SJSA1 (cell line): Measurements from ENCODE around the gene GNA12. TPM values are rescaled to one million over a fixed set of nuclear protein-coding genes. Genes with fewer than 3 reads are reported as not detected.

ENCODE experiments used
- DNase-seq, 2 experiments: peaks; one replicate each; pipeline ENCODE4 v3.0.0-alpha.2; 2015 to 2020; ENCODE audit warnings: low spot score in 2 of 2, low read depth in 1 of 2
- H3K27ac ChIP-seq: fragments of 250-450 bp; sonication (Bioruptor Pico); 2 replicates; pipeline ENCODE4 v1.5.1; 2020; ENCODE audit warnings: mild to moderate bottlenecking, moderate library complexity
- H3K27me3 ChIP-seq: fragments of 250-450 bp; sonication (Bioruptor Pico); replicated peaks from 2 replicates; pipeline ENCODE4 v1.5.1; 2020; ENCODE audit warnings: mild to moderate bottlenecking, moderate library complexity
- H3K36me3 ChIP-seq: fragments of 250-450 bp; sonication (Bioruptor Pico); 2 replicates; pipeline ENCODE4 v1.5.1; 2020; ENCODE audit warnings: mild to moderate bottlenecking
- H3K4me1 ChIP-seq: fragments of 250-450 bp; sonication (Bioruptor Pico); replicated peaks from 2 replicates; pipeline ENCODE4 v1.6.1; 2021; ENCODE audit warnings: mild to moderate bottlenecking
- H3K4me3 ChIP-seq: fragments of 250-450 bp; sonication (Bioruptor Pico); 2 replicates; pipeline ENCODE4 v1.5.1; 2020; ENCODE audit warnings: mild to moderate bottlenecking
- H3K9me3 ChIP-seq: fragments of 250-450 bp; sonication (Bioruptor Pico); replicated peaks from 2 replicates; pipeline ENCODE4 v1.5.1; 2020; ENCODE audit warnings: mild to moderate bottlenecking
- total RNA-seq: library from RNA; depleted of rRNA; stranded (reverse); fragments of >200 nt; shearing (Covaris generic); gene quantifications from 2 replicates; pipeline ENCODE4 v1.2.3, GENCODE V29; 2014

Gene GNA12
- total RNA-seq, 1 experiment from 2014 or later: 31.2 TPM

DNA sequence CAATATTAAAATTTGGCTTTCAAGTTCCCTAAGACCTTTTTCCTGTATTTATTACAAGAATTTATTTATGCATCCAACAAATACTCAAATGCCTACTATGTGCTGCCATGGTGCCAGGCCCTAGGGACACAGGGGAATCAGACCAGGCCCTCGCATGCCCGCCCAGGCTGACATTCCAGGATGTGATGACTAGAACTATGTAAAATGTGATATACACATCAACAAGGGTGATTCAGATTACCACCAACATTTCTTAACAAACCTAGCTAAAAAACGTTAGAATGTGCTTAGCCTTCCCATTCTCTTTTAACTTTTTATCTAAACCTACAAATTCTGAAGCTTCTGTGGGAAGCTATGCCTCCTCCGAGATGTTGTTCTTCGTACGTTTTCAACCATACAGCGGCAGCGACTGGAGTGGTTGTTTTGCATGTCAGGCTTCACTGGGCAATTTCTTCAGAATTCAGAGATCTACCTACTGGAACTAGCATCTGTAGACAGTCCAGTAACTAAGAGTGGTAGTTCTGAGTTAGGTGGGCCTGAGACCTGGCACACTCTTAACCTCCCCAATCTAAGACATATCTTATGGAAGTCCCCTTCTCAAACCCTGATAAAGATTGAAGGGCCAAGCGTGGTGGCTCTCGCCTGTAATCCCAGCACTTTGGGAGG is 22.1 kb downstream of the GNA12 start:
- no peaks in the 10 kb centered on the region for H3K27me3 ChIP-seq
- H3K36me3 ChIP-seq: no peaks in the 10 kb centered on the region; the same call in 1 of the 2 replicates
- no peak overlapping the region for H3K4me3 ChIP-seq
- DNase-seq: peak; percentile 90 to 96
- H3K27ac ChIP-seq: peak overlapping the region; percentile 99
- H3K4me1 ChIP-seq: peaks cover 70% of the 10 kb centered on the region
- no peaks in the 10 kb centered on the region for H3K9me3 ChIP-seq

DNA sequence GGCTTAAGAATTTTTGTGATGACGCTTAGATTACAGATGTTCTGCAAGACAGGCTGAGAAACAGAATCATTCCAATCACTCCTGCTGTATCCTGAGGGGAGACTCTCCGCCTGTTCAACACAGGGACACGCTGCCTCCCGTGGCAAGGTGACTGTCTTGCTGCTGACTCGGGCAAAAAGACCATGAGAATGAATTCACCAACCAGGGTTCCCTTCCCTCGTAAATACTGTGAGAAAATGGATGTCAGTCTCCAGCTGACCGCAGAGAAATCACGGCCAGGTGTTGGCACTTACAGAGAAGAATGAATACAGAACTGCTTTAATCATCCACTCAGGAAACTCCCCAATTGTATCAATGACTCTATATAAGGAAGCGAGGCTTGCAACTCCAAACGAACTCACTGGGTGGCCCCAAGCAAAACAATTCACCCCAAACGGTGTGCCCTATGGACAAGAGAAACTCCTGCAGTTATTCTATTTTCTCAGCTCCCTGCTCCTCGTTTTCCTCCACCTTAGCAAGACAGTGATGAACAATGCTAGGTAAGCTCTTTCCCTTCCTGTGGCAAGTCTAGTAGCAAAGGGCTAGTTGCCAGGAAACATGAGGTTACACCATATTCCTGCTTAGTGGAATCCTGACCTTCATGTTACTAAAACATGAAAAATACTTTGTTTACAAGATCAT is 22.8 kb downstream of the GNA12 start:
- no peaks in the 10 kb centered on the region for H3K27me3 ChIP-seq
- H3K4me1 ChIP-seq: peaks cover 74% of the 10 kb centered on the region
- no peak overlapping the region for H3K4me3 ChIP-seq
- no peaks in the 10 kb centered on the region for H3K36me3 ChIP-seq
- peak; percentile 94 to 98 for DNase-seq
- H3K9me3 ChIP-seq: no peaks in the 10 kb centered on the region
- peak overlapping the region; percentile 99 for H3K27ac ChIP-seq

DNA sequence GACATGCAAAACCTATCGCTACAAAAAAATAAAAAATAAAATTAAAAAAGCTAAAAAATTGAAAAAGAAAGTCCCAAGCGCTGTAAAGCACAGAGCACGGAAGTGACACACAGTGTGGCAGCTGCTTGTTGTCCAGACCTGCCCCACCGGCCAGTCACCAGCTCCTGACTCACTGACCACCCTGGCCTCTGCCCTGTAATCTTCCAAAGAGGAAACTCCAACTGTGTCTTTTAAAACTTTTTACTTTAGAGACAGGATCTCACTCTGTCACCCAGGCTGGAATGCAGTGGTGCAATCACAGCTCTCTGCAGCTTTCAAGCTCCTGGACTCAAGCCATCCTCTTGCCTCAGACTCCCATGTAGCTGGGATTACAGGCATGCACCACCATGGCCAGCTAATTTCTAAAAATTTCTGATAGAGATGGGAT is 23.6 kb downstream of the GNA12 start:
- Histone ChIP-seq H3K27me3 (no peaks in the 10 kb centered on the region), H3K4me1 (peaks cover 82% of the 10 kb centered on the region), H3K9me3 (no peaks in the 10 kb centered on the region), H3K27ac (peak overlapping the region; percentile 99), H3K36me3 (no peaks in the 10 kb centered on the region), H3K4me3 (no peak overlapping the region)
- DNase-seq: peak; percentile 93

DNA sequence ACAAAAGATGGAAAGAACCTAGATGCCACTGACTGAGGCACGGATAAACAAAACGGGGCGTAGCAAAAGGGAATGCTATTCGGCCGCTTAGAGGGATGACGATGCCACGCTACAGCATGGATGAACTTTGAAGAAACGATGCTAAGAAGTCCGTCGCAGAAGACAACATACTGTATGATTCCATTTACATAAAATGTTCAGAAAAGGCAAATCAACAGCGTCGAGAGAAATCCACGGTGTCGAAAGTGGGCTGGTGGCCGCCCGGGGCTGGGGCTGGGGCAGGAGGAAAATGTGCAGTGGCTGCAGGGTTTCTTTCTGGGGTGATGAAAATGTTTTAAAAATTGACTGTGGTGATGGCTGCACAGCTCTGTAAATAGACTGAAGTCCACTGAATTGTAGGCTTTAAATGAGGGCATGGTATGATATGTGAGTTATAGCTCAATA is 24.1 kb downstream of the GNA12 start:
- DNase-seq: no peak
- Histone ChIP-seq H3K27ac (peak overlapping the region; percentile 99), H3K27me3 (no peaks in the 10 kb centered on the region), H3K4me1 (peaks cover 83% of the 10 kb centered on the region), H3K9me3 (no peaks in the 10 kb centered on the region), H3K36me3 (no peaks in the 10 kb centered on the region), H3K4me3 (no peak overlapping the region)

DNA sequence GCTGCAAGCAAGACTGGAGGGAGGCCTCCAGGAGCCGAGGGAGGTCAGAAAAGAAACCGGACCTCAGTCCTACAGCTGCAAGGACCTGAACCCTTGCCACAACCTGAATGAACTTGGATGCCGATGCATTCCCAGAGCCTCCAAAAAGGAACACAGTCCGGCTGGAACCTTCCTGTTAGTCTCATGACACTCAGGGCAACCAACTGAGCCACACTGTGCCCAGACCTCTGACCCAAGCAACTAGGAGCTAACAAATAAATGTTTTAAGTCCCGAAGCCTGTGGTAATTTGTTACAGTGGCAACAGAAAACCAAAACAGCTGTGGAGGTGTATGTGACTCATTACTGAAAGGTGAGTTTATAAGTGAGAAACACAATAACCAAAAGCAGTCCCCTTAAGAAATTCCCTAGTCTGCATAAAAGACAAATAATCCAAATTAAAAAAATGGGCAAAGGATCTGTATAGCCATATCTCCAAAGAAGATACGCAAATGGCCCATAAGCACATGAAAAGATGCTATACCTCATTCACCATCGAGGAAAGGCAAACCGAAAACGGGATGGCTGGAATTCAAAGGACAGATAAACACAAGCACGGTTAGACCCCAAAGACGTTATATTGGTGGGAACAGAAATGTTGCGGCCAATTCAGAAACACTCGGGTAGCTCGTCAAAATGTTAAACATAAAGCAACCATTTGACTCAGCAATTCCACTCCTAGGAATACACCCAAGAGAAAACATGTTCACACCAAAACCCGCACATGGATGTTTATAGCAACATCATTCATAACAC is 24.8 kb downstream of the GNA12 start:
- no peaks in the 10 kb centered on the region for H3K36me3 ChIP-seq
- H3K9me3 ChIP-seq: no peaks in the 10 kb centered on the region
- H3K27me3 ChIP-seq: no peaks in the 10 kb centered on the region
- no peak overlapping the region for H3K4me3 ChIP-seq
- no peak for DNase-seq
- peaks cover 83% of the 10 kb centered on the region for H3K4me1 ChIP-seq
- peak overlapping the region; percentile 99 for H3K27ac ChIP-seq

DNA sequence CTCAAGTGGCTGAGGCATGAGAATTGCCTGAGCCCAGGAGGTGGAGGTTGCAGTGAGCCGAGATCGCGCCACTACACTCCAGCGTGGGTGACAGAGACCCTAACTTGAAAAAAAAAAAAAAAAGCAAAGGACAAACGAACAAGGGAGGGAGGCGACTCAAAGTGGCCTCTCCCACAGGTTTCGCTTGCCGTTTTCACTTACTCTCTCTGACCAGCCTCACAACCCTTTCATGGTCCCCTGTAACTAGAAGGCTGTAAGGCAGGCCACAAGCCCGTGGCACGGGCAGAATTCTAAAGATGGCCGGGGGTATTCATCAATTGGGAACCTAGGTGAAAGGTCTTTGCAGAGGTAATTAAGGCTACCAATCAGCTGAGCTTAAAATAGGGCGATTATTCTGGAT is 25.5 kb downstream of the GNA12 start:
- no peak for DNase-seq
- H3K36me3 ChIP-seq: peaks cover 6% of the 10 kb centered on the region; the same call in 1 of the 2 replicates
- no peak overlapping the region for H3K27ac ChIP-seq
- H3K4me3 ChIP-seq: no peak overlapping the region
- H3K4me1 ChIP-seq: peaks cover 83% of the 10 kb centered on the region
- H3K27me3 ChIP-seq: no peaks in the 10 kb centered on the region
- H3K9me3 ChIP-seq: no peaks in the 10 kb centered on the region

DNA sequence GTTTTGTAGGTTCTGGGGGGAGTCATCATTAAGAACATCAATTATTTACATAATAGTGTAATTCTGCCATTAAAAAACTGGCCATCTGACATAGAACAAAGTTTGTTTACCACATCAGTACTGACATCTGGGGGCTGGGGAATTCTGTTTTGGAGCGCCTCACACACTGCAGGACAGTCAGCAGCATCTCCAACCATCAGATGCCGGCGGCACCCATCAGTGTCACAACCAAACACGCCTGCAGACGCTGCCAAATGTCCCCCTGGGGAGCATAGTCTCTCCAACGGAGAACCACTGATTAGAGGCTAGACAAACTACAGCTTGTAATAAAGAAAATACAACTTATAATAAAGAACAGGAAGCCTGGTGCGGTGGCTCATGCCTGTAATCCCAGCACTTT is 26.0 kb downstream of the GNA12 start:
- H3K4me1 ChIP-seq: peaks cover 83% of the 10 kb centered on the region
- no peaks in the 10 kb centered on the region for H3K27me3 ChIP-seq
- H3K27ac ChIP-seq: no peak overlapping the region
- H3K4me3 ChIP-seq: no peak overlapping the region
- peaks cover 10% of the 10 kb centered on the region; the same call in 1 of the 2 replicates for H3K36me3 ChIP-seq
- no peak for DNase-seq
- H3K9me3 ChIP-seq: no peaks in the 10 kb centered on the region

DNA sequence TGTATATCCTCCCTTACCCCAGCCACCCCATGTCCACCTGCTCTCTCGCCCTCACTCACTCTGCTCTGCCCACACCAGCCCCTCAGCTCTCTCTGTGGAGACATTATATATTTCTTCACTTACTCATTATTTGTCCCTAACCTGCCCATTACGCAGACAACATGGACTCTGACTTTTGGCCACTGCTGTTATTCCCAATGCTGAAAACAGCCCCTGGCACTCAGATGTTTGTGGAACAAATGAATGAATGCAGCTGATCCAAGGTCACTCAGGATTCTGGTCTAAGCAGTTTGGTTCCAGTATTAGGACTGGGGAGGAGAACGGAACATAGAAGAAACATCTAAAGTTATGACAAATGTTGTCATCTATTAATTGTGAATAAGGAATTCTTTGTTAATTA is 26.7 kb downstream of the GNA12 start:
- Histone ChIP-seq H3K4me1 (peaks cover 83% of the 10 kb centered on the region), H3K9me3 (no peaks in the 10 kb centered on the region), H3K4me3 (no peak overlapping the region), H3K27me3 (no peaks in the 10 kb centered on the region), H3K27ac (no peak overlapping the region), H3K36me3 (peaks cover 10% of the 10 kb centered on the region; the same call in 1 of the 2 replicates)
- DNase-seq: no peak

DNA sequence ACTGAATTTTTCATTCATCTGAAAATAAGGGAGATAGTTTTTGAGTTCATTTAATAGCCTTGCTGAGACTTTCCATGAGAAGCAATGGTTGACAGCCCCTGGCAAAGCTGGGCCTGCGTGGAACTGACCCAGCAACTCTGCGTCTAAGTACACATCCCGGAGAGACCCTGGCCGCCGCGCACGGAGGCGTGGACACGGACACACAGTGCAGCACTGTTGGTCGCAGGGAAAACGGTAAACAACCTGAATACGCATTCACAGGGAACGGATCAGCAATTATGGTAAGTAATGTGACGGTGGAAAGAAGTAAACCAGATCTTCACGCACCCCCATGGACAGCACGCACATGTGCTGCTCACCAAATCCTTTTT is 28.2 kb downstream of the GNA12 start:
- H3K4me1 ChIP-seq: peaks cover 82% of the 10 kb centered on the region
- H3K4me3 ChIP-seq: no peak overlapping the region
- H3K27me3 ChIP-seq: no peaks in the 10 kb centered on the region
- H3K36me3 ChIP-seq: peaks cover 10% of the 10 kb centered on the region; the same call in 1 of the 2 replicates
- no peaks in the 10 kb centered on the region for H3K9me3 ChIP-seq
- peak overlapping the region; percentile 52 for H3K27ac ChIP-seq
- no peak for DNase-seq

DNA sequence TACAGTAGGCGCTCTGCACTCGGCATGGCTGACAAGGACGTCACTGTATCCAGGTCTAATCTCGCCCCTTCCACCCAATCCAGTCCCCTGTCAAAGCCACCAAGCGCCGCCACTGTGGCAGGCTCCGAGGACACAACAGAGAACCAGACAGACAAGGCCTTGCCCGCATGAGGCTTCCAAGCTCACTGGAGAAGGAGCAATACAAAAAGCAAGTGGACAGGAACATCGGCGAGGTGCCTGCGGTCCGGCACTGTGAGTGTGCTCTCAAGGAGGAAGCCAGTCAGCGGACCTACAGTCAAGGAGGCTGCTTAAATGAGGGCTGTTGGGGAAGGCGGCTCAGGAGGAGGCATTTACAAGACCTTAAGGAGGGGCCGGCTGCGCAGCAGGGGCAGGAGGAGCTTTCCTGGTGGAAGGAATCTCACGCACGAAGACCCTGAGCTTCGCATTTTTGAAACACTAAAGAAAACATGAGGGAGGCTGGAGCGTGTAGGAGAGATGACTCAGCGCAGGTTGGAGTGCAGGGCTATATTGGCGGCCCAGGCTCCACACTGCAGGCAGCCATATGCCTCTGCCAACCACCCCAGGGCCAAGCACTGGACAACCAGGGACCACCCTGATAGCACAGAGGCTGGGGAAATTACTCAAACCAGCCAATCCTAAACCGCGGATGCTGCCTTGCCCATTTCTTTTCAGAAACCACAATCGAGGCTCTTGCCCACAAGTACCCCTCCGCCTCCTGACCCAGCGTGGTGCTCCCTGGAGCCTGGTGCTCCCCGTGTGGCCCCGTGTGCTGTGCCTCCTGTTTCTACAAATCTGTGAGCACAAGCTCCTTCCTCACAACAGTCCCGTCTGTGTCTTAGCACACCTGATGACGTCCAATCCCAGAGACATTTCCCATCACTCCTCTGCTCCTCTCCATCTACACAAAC is 28.9 kb downstream of the GNA12 start:
- Histone ChIP-seq H3K4me3 (peak overlapping the region; percentile 28), H3K36me3 (peaks cover 12% of the 10 kb centered on the region; the same call in 1 of the 2 replicates), H3K27ac (peak overlapping the region; percentile 80), H3K27me3 (no peaks in the 10 kb centered on the region), H3K4me1 (peaks cover 78% of the 10 kb centered on the region), H3K9me3 (no peaks in the 10 kb centered on the region)
- DNase-seq: peak; percentile 98 to 99

DNA sequence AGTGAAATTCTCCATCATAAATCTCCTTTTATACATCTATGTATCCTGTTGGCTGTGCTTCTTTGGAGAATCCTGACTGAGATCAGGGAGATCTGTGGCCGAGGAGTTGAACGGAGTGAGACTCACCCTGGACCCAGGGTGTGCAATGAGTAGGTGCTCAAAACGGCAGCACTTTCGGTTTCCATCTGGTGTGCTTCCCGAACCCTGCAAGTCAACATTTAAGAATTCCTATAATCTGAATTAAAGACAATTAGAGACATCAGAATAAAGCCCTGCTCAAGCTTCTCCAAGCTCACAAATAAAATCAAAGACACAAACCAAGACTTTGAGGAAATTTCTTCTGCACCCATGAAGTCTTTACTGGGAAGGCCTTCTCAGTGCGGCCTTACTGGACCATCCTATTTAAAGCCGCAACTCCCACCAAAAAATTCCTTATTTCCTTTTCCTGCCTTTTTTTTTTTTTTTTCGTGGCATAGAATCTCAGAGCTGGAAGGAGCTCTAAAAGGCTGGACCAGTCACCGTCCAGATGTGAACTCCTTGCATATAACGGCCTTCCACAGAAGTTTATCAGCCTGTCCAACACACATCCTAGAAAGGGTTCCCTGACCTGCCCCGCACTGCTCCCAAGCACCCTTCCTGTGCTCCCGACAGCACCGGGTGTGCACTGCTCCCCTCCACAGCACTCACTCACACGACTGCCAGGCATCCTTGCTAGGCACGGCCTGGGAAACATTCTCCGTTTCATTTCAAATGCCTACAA is 29.7 kb downstream of the GNA12 start:
- peaks cover 70% of the 10 kb centered on the region for H3K4me1 ChIP-seq
- H3K9me3 ChIP-seq: no peaks in the 10 kb centered on the region
- H3K36me3 ChIP-seq: peaks cover 13% of the 10 kb centered on the region; the same call in 1 of the 2 replicates
- DNase-seq: peak in 1 of 2 experiments; percentile 43
- peak overlapping the region; percentile 28 for H3K4me3 ChIP-seq
- no peaks in the 10 kb centered on the region for H3K27me3 ChIP-seq
- peak overlapping the region; percentile 80 for H3K27ac ChIP-seq

DNA sequence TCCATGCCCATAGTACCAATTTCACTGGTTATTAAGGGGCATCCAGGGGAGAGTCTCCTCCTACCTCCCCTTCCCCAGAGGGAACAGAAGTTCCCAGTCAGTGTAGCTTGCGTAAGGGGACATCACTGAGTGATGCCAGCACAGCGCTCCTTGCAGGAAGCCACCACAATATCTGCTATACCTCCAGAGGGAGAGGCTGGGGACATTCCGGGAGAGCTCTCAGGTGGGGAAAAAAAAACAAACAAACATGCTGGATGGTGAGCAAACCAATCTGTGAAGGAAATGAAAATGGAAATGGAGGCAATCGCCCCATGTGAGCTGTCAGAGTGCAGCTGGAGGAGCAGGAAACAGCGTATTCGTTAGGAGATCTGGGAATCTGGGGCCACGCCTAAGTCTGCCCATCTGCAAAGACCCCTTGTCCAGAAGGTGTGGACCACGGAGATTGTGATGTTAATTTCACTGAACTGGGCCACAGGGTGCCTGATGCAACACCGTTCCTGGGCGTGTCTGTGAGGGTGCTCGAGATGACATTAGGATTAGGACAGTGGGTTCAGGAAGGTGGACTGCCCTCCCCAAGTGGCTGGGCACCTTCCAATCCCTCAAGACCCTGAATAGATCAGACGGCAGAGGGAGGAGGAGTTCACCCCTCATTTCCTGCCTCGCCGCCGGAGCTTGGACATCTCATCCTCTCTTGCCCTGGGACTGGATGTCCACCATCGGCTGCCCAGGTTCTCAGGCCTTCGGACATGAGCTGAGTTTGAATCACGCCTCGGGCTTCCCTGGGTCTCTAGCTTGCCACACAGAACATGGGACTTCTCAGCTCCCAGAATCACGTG is 30.5 kb downstream of the GNA12 start:
- Histone ChIP-seq H3K27ac (peak overlapping the region; percentile 80), H3K4me3 (peak overlapping the region; percentile 28), H3K4me1 (peaks cover 63% of the 10 kb centered on the region), H3K27me3 (no peaks in the 10 kb centered on the region), H3K9me3 (no peaks in the 10 kb centered on the region), H3K36me3 (peaks cover 13% of the 10 kb centered on the region; the same call in 1 of the 2 replicates)
- peak in 1 of 2 experiments; percentile 14 for DNase-seq
